ENCODE data around the gene CEP20.

CEP20 gene

GRCh38 chr16:15855704-15856003 lies 32.7 kb downstream of the CEP20 start:
- H3K36me3 ChIP-seq (ENCODE audit: insufficient read depth, low read length): no peaks in the 10 kb centered on the region
- no peaks in the 10 kb centered on the region for H3K4me1 ChIP-seq (ENCODE audit: insufficient read depth, low read length)
- no peak overlapping the region for H3K27ac ChIP-seq (ENCODE audit: low read length)
- no peak overlapping the region for H3K4me3 ChIP-seq (ENCODE audit: low read depth in 1 of 2, low read length in 2 of 2)
- H3K4me2 ChIP-seq (ENCODE audit: insufficient read depth, low read length): no peak overlapping the region
- TF ChIP-seq CTCF (IDR thresholded peaks at IDR 0.05; ENCODE audit: borderline replicate concordance, extremely low read depth, low read length, poor library complexity, severe bottlenecking) (no peak), EZH2 (IDR thresholded peaks at IDR 0.05; ENCODE audit: borderline replicate concordance, low read depth, low read length, severe bottlenecking) (no peak)
- H2AFZ ChIP-seq (ENCODE audit: low read depth, low read length): no peak overlapping the region
- no peak overlapping the region for H3K9ac ChIP-seq (ENCODE audit: low read depth, low read length)
- no peaks in the 10 kb centered on the region for H3K79me2 ChIP-seq (ENCODE audit: insufficient read depth, low read length)
- DNase-seq (no peak), ATAC-seq (ENCODE audit: insufficient read depth, low read depth) (no peak)
- H4K20me1 ChIP-seq (ENCODE audit: insufficient read depth, low read length): no peaks in the 10 kb centered on the region
- H3K9me3 ChIP-seq (ENCODE audit: insufficient read depth, low read length, severe bottlenecking): no peaks in the 10 kb centered on the region
- H3K27me3 ChIP-seq (ENCODE audit: insufficient read depth, low read length, poor library complexity): peaks cover 3% of the 10 kb centered on the region

GRCh38 chr16:15854906-15855703 lies 33.3 kb downstream of the CEP20 start:
- Histone ChIP-seq H4K20me1 (ENCODE audit: insufficient read depth, low read length) (no peaks in the 10 kb centered on the region), H3K27me3 (ENCODE audit: insufficient read depth, low read length, poor library complexity) (peaks cover 3% of the 10 kb centered on the region), H3K9ac (ENCODE audit: low read depth, low read length) (no peak overlapping the region), H3K27ac (ENCODE audit: low read length) (no peak overlapping the region), H3K36me3 (ENCODE audit: insufficient read depth, low read length) (no peaks in the 10 kb centered on the region), H3K4me1 (ENCODE audit: insufficient read depth, low read length) (no peaks in the 10 kb centered on the region), H3K4me2 (ENCODE audit: insufficient read depth, low read length) (no peak overlapping the region), H2AFZ (ENCODE audit: low read depth, low read length) (no peak overlapping the region), H3K4me3 (ENCODE audit: low read depth in 1 of 2, low read length in 2 of 2) (no peak overlapping the region), H3K9me3 (ENCODE audit: insufficient read depth, low read length, severe bottlenecking) (no peaks in the 10 kb centered on the region), H3K79me2 (ENCODE audit: insufficient read depth, low read length) (no peaks in the 10 kb centered on the region)
- no peak for ATAC-seq (ENCODE audit: insufficient read depth, low read depth)
- TF ChIP-seq EZH2 (IDR thresholded peaks at IDR 0.05; ENCODE audit: borderline replicate concordance, low read depth, low read length, severe bottlenecking): no peak
- TF ChIP-seq CTCF (IDR thresholded peaks at IDR 0.05; ENCODE audit: borderline replicate concordance, extremely low read depth, low read length, poor library complexity, severe bottlenecking): no peak
- DNase-seq: no peak

- Histone ChIP-seq H3K4me2 (ENCODE audit: insufficient read depth, low read length) (no peak overlapping the region), H4K20me1 (ENCODE audit: insufficient read depth, low read length) (no peaks in the 10 kb centered on the region), H3K36me3 (ENCODE audit: insufficient read depth, low read length) (no peaks in the 10 kb centered on the region), H2AFZ (ENCODE audit: low read depth, low read length) (no peak overlapping the region), H3K4me3 (ENCODE audit: low read depth in 1 of 2, low read length in 2 of 2) (no peak overlapping the region), H3K27me3 (ENCODE audit: insufficient read depth, low read length, poor library complexity) (peaks cover 3% of the 10 kb centered on the region), H3K9me3 (ENCODE audit: insufficient read depth, low read length, severe bottlenecking) (no peaks in the 10 kb centered on the region), H3K27ac (ENCODE audit: low read length) (no peak overlapping the region), H3K4me1 (ENCODE audit: insufficient read depth, low read length) (no peaks in the 10 kb centered on the region), H3K79me2 (ENCODE audit: insufficient read depth, low read length) (no peaks in the 10 kb centered on the region), H3K9ac (ENCODE audit: low read depth, low read length) (no peak overlapping the region)
- ATAC-seq (ENCODE audit: insufficient read depth, low read depth): no peak
- no peak for DNase-seq
- TF ChIP-seq CTCF (IDR thresholded peaks at IDR 0.05; ENCODE audit: borderline replicate concordance, extremely low read depth, low read length, poor library complexity, severe bottlenecking) (no peak), EZH2 (IDR thresholded peaks at IDR 0.05; ENCODE audit: borderline replicate concordance, low read depth, low read length, severe bottlenecking) (no peak)
Measured at GRCh38 chr16:15854061-15854460, 34.3 kb downstream of the CEP20 start.

Measured in DND-41 (cell line).